ENCODE measurements around the gene TMEM95. TPM values are rescaled to one million over a fixed set of nuclear protein-coding genes. Genes with fewer than 3 reads are reported as not detected.
"Not testable (repeated sequence)": the region's sequence is repeated elsewhere in the genome, so short reads cannot be mapped to it uniquely, and the experiment has no call there.

Gene TMEM95
- total RNA-seq, 1 experiment from 2014 or later, result not detected

DNA sequence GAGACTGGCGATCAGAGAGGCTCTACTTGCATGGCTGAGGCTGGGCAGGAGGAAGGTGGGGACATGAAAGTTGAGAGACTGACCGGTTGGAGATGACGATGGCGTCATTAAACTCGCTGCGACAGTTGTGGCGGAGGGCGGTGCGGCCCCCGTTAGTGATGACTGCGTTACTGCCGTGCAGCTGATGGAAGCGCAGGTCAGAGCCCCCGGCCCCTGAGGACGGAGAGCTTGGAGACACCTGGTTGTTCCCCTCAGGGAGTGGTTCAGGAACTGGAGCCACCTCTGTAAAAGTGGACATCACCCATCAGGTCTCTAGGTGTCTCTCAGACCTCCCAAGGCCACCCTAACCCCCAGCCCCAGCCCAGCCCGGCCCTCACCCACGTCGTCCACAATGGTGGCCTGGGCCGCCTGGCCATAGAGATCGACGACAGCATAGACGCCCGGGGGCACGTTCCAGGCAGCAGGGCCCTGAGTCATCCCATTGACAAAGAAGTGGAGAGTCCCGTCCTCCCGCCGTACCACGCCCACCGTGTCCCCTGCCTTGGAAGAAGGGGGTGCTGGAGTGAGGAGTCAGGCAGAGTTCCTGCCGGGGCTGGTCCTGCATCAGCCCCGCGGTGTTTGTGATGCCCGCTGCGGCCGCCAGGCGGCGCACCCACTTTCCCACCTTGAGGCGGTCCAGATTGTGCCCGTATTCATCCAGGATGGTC lies 31.1 kb upstream of the TMEM95 start:
- no peak for DNase-seq (ENCODE audit: low read depth)

DNA sequence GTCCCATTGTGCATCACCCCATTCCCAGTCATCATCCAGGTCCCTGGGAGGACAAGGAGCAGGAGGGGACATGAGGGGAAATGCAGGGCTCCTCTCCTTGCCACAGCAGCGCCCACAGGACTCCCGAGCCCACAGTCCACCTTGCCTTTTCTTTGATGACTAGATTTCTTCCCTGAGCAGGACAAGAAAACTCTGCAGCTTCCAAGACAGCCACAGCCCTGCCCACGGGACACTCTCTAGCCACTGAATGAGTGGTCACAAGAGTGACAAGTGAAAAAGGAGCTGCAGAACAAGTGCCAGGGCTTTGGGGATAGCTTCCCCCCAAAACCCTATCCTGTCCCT lies 30.5 kb upstream of the TMEM95 start:
- no peak for DNase-seq (ENCODE audit: low read depth)

GRCh38 chr17:7325031-7325528 lies 29.9 kb upstream of the TMEM95 start:
- DNase-seq (ENCODE audit: low read depth), result no peak

GRCh38 chr17:7326186-7326585 lies 28.8 kb upstream of the TMEM95 start:
- no peak for DNase-seq (ENCODE audit: low read depth)

GRCh38 chr17:7327056-7327455 lies 27.9 kb upstream of the TMEM95 start:
- no peak for DNase-seq (ENCODE audit: low read depth)

DNA sequence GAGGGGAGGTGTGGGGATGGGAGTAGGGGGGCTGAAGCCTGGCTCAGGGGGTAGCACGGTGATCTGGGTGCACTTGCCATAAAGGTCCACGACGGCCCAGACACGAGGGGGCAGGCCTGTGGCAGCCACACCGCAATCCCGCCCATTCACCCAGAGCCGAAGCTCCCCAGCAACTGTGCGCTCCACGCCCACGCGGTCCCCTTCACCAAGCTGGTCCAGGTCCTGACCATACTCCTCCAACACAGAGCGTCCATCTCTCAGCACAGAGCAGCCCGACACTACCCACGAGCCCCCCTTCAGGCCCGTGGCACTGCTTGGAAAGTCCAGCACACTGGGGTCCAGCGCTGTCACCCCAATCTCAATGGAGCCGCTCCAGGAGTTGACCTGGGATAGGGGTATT lies 27.5 kb upstream of the TMEM95 start:
- DNase-seq (ENCODE audit: low read depth), result no peak

DNA sequence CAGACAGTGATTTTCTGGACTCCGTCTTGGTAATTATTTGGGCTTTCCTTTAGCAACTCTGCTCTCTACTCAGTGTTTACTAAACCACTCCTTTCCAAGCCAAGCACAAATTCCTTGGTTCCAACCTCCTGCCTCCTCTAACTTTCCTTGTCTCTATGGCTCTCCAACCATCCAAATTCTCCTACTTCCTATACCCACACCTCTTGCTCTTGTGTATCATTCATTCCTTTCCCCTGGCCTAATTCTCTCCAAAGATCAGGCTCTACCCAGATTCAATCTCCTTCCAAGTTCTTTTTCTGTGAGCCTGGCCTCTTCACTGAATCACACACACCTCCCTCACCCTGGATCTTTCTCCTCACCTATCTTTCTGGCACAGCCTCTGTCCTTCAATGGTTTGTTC lies 26.9 kb upstream of the TMEM95 start:
- no peak for DNase-seq (ENCODE audit: low read depth)

GRCh38 chr17:7328840-7329373 lies 26.0 kb upstream of the TMEM95 start, which contains the start of gene NEURL4:
NEURL4 (minus strand) TSS chr17:7329335; CDS start chr17:7329312, 23 bp downstream.
- DNase-seq (ENCODE audit: low read depth), result no peak

GRCh38 chr17:7329374-7329996 lies 25.5 kb upstream of the TMEM95 start:
- peak; percentile 97 for DNase-seq (ENCODE audit: low read depth)

DNA sequence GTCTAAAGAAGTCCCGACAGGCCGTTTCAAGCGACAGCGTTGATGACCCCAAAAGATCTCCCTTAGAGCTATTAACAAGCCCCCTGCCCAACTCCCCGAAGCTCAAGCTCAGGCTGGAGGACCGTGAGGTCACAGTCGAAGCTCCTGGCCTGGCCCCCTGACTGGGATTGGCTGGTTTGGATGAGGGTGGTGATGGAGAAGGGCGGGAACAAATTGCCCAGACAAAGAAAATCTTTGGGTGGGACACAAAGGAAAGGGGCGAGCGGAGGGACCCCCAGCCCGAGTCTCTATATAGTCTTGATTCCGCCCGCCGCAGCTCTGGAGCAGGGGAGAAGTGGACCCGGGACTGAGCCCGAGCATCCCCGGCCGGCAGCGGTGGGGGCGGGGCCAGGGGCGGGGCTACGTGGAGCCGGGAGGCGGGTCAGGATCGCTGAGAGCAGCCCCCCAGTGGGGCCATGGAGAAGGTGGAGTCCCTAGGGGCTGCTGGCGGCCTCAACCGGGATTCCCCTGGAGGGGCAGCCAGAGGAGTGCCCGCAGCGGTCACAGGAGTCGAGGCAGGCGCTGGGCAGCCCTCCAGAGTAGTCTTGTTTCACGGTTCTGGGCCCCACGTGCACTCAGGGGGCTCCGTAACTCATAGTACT lies 24.8 kb upstream of the TMEM95 start:
- DNase-seq (ENCODE audit: low read depth), result peak; percentile 81

- no peak for DNase-seq (ENCODE audit: low read depth)
Observed at GRCh38 chr17:7330638-7331015, 24.3 kb upstream of the TMEM95 start.

DNA sequence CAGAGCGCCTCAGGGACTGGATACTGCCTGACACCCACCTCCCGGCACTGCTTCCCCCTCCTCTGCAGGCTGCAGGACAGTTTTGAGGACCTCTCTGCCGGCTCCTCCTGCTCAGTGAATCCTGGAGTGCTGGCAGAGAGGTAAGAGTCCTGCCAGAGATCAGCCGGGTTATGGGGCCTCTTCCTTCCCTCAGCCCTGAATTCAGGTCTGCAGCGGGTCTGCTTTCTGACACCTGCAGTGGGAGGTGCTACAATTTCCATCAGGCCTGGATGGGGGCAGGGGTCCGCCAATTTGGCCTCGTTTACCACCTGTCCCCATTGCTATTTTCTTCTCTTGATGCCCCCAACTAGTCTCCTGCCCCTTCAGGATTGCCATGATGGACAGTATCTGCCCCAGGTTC lies 22.8 kb upstream of the TMEM95 start:
- no peak for DNase-seq (ENCODE audit: low read depth)

GRCh38 chr17:7332600-7333069 lies 22.3 kb upstream of the TMEM95 start:
- DNase-seq (ENCODE audit: low read depth), result not testable (repeated sequence)

GRCh38 chr17:7334938-7335538 lies 19.9 kb upstream of the TMEM95 start:
- DNase-seq (ENCODE audit: low read depth), result no peak

DNA sequence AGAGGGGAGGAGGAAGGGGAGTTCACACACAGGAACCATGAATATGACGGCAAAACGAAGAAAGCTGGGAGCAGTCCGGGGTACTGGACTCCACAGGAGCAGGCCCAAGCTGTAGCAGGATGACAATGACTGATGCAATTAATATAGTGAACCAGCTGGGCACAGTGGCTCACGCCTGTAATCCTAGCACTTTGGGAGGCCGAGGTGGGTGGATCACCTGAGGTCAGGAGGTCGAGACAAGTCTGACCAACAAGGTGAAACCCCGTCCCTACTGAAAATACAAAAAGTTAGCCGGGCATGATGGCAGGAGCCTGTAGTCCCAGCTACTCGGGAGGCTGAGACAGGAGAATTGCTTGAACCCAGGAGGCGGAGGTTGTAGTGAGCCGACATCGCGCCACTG lies 19.2 kb upstream of the TMEM95 start:
- not testable (repeated sequence) for DNase-seq (ENCODE audit: low read depth)

GRCh38 chr17:7336240-7337175 lies 18.4 kb upstream of the TMEM95 start, which contains the start of gene ACAP1:
ACAP1 (plus strand) TSS chr17:7336529; CDS start chr17:7336735, 206 bp downstream.
- DNase-seq (ENCODE audit: low read depth), result no peak

GRCh38 chr17:7337600-7337999 lies 17.4 kb upstream of the TMEM95 start:
- not testable (repeated sequence) for DNase-seq (ENCODE audit: low read depth)

GRCh38 chr17:7340179-7340578 lies 14.8 kb upstream of the TMEM95 start:
- DNase-seq (ENCODE audit: low read depth), result peak; percentile 34

DNA sequence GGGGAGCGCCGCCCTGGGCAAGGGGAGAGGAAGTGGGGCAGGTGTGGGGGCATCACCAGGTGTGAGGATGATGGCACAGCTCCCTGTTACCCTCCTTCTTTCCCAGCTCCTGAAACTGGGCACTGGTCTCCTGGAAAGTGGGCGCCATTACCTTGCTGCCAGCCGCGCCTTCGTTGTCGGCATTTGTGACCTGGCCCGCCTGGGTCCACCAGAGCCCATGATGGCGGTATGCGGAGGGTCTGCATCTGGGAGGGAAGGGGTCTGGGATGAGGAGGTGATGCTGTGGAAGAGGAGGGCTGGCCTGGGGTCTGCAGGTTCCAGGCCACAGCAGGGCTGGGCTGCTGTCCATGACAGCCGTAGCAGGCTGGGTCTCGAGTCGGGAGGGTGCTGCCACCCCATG lies 13.1 kb upstream of the TMEM95 start:
- no peak for DNase-seq (ENCODE audit: low read depth)

DNA sequence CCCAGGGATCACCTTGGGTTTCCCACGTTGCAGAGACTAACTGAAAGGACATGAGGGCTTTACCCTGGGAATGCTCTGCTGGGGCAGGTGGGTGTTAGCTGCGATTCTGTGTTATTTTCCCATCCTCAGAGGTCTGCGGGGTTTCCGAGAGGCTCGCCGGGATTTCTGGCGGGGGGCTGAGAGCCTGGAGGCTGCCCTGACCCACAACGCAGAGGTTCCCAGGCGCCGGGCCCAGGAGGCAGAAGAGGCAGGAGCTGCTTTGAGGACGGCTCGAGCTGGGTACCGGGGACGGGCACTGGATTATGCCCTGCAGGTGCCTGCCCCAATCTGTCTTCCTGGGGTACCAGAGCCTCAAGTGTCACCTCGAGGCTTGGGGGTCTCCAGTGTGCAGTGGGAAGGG lies 11.7 kb upstream of the TMEM95 start:
- DNase-seq (ENCODE audit: low read depth), result no peak
